Tibial artery (tissue), 4 donors: ENCODE measurements around the gene FHDC1.

Experiments
- DNase-seq, 2 donors: peaks; one replicate each; pipeline ENCODE4 v3.0.0-alpha.2; 2019
- H3K27ac ChIP-seq, 2 donors: fragments of 200-600 bp; sonication (generic) in 1 of 2; 1 replicate in 1 of 2; 2 replicates in 1 of 2; pipeline ENCODE4 v1.5.1; 2018 to 2019; ENCODE audit warnings: mild to moderate bottlenecking in 1 of 2
- H3K27me3 ChIP-seq, 2 donors: fragments of 200-600 bp; sonication (generic) in 1 of 2; one replicate each; pipeline versions ENCODE4 v1.5.1 to v1.6.0; 2016 to 2019
- H3K36me3 ChIP-seq, 3 donors: fragments of 200-600 bp; sonication (generic) in 2 of 3; one replicate each; pipeline ENCODE4 v1.5.1; 2016 to 2019; ENCODE audit warnings: mild to moderate bottlenecking in 2 of 3
- H3K4me1 ChIP-seq, 4 donors: fragments of 200-600 bp; sonication (generic) in 2 of 4; 1 replicate in 3 of 4; 2 replicates in 1 of 4; pipeline ENCODE4 v1.5.1; 2016 to 2019
- H3K4me3 ChIP-seq, 2 donors: fragments of 200-600 bp; sonication (generic) in 1 of 2; 1 replicate in 1 of 2; 2 replicates in 1 of 2; pipeline ENCODE4 v1.5.1; 2018 to 2019; ENCODE audit warnings: mild to moderate bottlenecking in 2 of 2
- H3K9me3 ChIP-seq, 3 donors: fragments of 200-600 bp; sonication (generic) in 1 of 3; one replicate each; pipeline ENCODE4 v1.5.1; 2016 to 2019
- CTCF ChIP-seq, 2 experiments: fragments of 200-600 bp in 1 of 2; fragments of 450-650 bp in 1 of 2; IDR thresholded peaks; one replicate each; pipeline ENCODE4 v1.5.1; 2017 to 2019; ENCODE audit warnings: antibody characterized with exemption in 2 of 2, mild to moderate bottlenecking in 1 of 2, moderate library complexity in 1 of 2
- intact Hi-C: fragments of 100-400 bp; cut with DNase I; formaldehyde crosslinking; loops from one replicate; pipeline ENCODE4 v1.15.0; 2023; ENCODE audit warnings: low total_unique reads

Gene FHDC1

GRCh38 chr4:152898606-152899005, 37.5 kb upstream of the FHDC1 start:
- H3K9me3 ChIP-seq: no peaks in the 10 kb centered on the region
- no peak for DNase-seq
- intact Hi-C loops: no loop called here

DNA sequence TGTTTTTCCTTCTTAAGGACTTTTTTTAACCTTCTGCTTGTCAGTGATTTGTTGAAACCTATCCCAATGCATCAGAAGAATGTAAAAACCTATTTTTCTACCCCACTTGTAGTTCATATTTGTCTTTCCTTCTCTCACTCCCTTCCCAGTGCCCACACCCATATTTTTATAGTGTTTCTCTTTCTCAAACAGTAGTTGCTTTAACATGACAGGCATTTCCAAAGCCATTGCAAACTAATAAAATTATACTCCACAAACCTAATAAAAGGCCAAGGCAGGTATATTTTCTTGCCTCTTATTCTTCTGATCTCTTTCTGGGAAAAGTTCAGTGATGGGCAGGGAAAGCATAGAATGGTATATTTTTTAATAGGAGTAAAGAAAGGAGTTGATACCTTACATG, 35.7 kb upstream of the FHDC1 start:
- intact Hi-C loops: no loop called here
- H3K4me1 ChIP-seq: no peaks in the 10 kb centered on the region
- H3K27me3 ChIP-seq: no peaks in the 10 kb centered on the region
- no peaks in the 10 kb centered on the region for H3K9me3 ChIP-seq
- H3K27ac ChIP-seq: no peak overlapping the region
- H3K36me3 ChIP-seq: peaks cover 0 to 17% (median 0%) of the 10 kb centered on the region in 3 donors
- H3K4me3 ChIP-seq: no peak overlapping the region
- no peak for DNase-seq
- no peak for TF ChIP-seq CTCF (IDR thresholded peaks at IDR 0.05)

More at GRCh38 chr4:152898606-152899005, 37.5 kb upstream of the FHDC1 start:
- Histone ChIP-seq H3K36me3 (peaks cover 0 to 10% (median 0%) of the 10 kb centered on the region in 3 donors), H3K27ac (no peak overlapping the region), H3K4me1 (no peaks in the 10 kb centered on the region), H3K4me3 (no peak overlapping the region), H3K27me3 (no peaks in the 10 kb centered on the region)
- no peak for TF ChIP-seq CTCF (IDR thresholded peaks at IDR 0.05)

GRCh38 chr4:152901205-152901604, 34.9 kb upstream of the FHDC1 start:
- H3K4me1 ChIP-seq: no peaks in the 10 kb centered on the region
- peaks cover 0 to 13% (median 0%) of the 10 kb centered on the region in 3 donors for H3K36me3 ChIP-seq
- TF ChIP-seq CTCF (IDR thresholded peaks at IDR 0.05): no peak
- no peak overlapping the region for H3K27ac ChIP-seq
- intact Hi-C loops: no loop called here
- no peak for DNase-seq
- H3K4me3 ChIP-seq: no peak overlapping the region
- no peaks in the 10 kb centered on the region for H3K27me3 ChIP-seq
- no peaks in the 10 kb centered on the region for H3K9me3 ChIP-seq

GRCh38 chr4:152903658-152904057, 32.5 kb upstream of the FHDC1 start:
- no peak overlapping the region for H3K4me3 ChIP-seq
- TF ChIP-seq CTCF (IDR thresholded peaks at IDR 0.05): no peak
- H3K27ac ChIP-seq: no peak overlapping the region
- no peaks in the 10 kb centered on the region for H3K4me1 ChIP-seq
- intact Hi-C loops: no loop called here
- H3K27me3 ChIP-seq: no peaks in the 10 kb centered on the region
- H3K36me3 ChIP-seq: peaks cover 0 to 23% (median 8%) of the 10 kb centered on the region in 3 donors
- no peak for DNase-seq
- no peaks in the 10 kb centered on the region for H3K9me3 ChIP-seq

- Histone ChIP-seq H3K27me3 (no peaks in the 10 kb centered on the region), H3K36me3 (peaks cover 0 to 25% (median 15%) of the 10 kb centered on the region in 3 donors), H3K9me3 (no peaks in the 10 kb centered on the region), H3K4me3 (no peak overlapping the region), H3K4me1 (no peaks in the 10 kb centered on the region), H3K27ac (no peak overlapping the region)
- DNase-seq: no peak
- intact Hi-C loops: no loop called here
- TF ChIP-seq CTCF (IDR thresholded peaks at IDR 0.05): no peak
Measured at GRCh38 chr4:152909901-152910300, 26.2 kb upstream of the FHDC1 start.

- no peak for TF ChIP-seq CTCF (IDR thresholded peaks at IDR 0.05)
- Histone ChIP-seq H3K4me3 (no peak overlapping the region), H3K27me3 (no peaks in the 10 kb centered on the region), H3K9me3 (no peaks in the 10 kb centered on the region), H3K4me1 (no peaks in the 10 kb centered on the region), H3K27ac (no peak overlapping the region), H3K36me3 (peaks cover 0 to 25% (median 15%) of the 10 kb centered on the region in 3 donors)
- DNase-seq: no peak
- intact Hi-C loops: no loop called here
Measured at GRCh38 chr4:152910521-152910920, 25.6 kb upstream of the FHDC1 start.
